HG02943 (cell line): ENCODE data around the gene MAGI1.
"Not testable (repeated sequence)": the region's sequence is repeated elsewhere in the genome, so short reads cannot be mapped to it uniquely, and the experiment has no call there.

Experiments
- ATAC-seq: cut with Tn5 transposase; IDR thresholded peaks from one replicate; pipeline ENCODE4 v1.9.1; 2021; ENCODE audit warnings: mild to moderate bottlenecking, low read depth, moderate library complexity; ENCODE audit not compliant: unreplicated experiment

MAGI1 gene

GRCh38 chr3:65523878-65524277 is 514.8 kb downstream of the MAGI1 start:
- no peak for ATAC-seq

DNA sequence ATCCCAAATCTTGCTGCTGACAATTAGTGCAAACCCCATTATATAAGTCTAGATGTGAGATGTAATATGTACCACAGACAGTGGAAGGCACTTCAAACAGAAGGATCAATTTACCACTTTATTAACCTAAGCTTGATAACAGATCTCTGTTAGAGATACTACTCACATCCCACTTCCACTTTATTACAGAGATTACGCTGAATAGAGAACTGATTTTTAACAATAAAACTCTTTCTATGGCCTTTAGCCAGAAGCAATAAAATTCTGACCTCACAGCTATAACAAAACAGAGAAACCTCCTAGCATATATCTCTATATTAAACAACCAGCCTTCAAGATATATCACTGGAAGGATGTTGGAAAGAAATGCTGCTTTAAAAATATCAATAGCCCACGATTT is 517.7 kb downstream of the MAGI1 start:
- no peak for ATAC-seq

DNA sequence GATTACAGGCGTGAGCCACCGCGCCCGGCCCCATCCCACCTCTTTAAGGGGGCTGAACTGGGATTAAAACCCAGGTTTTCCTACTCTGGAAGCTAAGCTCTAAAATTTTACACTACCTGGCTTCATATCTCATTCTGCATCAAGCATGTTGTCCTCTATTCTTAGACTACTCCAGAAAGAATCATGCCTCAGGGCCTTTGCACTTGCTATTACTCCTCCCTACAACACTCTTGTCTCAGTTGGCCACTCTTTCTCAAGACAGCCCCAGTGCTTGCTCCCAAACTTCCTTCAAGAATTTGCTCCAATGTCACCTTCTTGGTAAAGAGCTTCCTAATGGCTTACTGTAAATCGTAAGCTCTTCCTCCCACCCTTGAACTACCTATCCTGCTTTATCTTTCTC is 521.7 kb downstream of the MAGI1 start:
- no peak for ATAC-seq

GRCh38 chr3:65514317-65514716 is 524.4 kb downstream of the MAGI1 start:
- not testable (repeated sequence) for ATAC-seq

- ATAC-seq: not testable (repeated sequence)
Measured at GRCh38 chr3:65509423-65509794, 529.3 kb downstream of the MAGI1 start.

DNA sequence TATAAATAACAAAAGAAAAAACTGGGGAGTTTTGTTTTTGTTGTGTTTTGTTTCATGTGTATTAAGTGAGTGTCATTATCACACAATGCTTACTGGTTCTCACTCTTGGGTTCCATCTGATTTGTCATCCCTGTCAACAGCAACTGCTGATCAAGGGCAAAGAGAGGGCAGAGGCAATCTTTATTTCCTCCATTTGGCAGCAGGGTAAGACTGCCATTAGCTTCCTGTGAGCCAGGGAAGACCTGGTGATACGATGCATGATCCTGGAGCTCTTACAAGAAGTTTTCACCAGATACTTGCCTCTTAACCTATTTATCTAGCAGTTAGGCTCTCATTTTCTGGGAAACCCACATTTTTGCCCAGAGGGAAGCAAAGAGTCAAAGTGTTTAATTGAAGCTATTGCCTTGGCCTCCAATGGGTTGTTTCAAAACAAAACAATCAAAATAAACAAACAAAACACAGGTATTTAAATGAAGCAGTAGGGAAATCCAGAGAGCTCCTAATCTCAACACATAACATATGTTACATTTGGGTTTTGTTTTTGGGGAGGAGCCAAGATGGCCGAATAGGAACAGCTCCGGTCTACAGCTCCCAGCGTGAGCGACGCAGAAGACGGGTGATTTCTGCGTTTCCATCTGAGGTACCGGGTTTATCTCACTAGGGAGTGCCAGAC is 529.8 kb downstream of the MAGI1 start:
- no peak for ATAC-seq

- no peak for ATAC-seq
Measured at GRCh38 chr3:65507437-65507836, 531.3 kb downstream of the MAGI1 start.

DNA sequence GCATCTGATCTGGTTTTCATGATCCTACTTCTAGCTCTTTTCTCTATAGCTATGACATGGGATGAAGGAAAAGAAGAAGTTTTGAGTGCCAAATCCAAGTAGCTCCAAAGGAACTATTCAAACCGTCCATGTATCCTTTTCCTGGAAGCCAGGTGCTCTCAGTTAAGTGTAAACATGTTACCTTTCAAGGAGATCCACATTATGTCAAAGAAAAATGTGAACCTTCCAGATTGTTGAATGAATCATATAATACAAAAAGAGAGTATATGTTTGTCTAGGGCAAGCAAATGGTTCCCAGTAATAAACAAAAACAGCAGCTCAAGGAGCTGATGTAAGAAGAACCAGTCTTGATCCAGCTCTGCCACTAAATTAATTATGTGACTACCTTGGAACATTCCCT is 534.9 kb downstream of the MAGI1 start:
- no peak for ATAC-seq

GRCh38 chr3:65502526-65502925 is 536.2 kb downstream of the MAGI1 start:
- ATAC-seq: no peak

GRCh38 chr3:65500398-65501306 is 538.1 kb downstream of the MAGI1 start:
- ATAC-seq: no peak

- ATAC-seq: no peak
Measured at GRCh38 chr3:65497846-65498245, 540.9 kb downstream of the MAGI1 start.

- ATAC-seq: no peak
Measured at GRCh38 chr3:65497236-65497635, 541.5 kb downstream of the MAGI1 start.

DNA sequence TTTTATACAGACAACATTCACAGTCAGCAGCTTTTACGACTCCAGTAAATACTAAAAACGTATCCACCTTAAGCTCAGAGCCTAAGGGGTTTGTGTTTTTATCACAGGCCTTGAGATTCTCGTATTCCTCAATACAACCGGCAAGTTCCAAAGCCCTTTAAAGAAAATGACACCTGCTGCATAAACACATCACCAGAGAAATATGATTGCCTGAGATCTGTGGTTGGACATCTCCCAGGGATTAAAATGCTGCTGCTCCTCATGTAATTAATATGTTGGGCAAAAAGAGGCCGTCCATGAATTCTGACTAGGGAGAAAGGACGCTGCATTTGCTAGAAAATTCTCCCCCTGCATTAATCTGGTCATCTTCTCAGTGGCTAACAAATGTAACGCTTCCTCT is 544.8 kb downstream of the MAGI1 start:
- ATAC-seq: no peak

GRCh38 chr3:65493371-65493882 is 545.3 kb downstream of the MAGI1 start:
- ATAC-seq: no peak

DNA sequence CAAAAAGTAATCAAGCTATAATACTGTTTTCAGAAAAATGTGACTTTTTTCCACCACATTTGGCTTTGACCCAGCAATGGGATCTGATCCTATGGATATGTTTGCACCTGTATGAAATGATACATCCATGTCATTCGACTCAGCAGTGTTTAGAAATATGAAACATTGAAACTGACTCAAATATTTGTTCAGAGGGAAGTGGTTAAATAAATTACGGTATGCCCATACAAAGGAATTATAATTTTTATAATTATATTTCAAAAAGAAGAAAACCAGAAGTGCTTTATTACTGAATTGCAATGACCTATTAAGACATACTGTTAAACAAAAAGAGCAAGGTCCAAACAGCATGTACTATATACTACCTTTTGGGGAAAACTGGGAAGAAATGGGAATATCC is 546.5 kb downstream of the MAGI1 start:
- no peak for ATAC-seq

DNA sequence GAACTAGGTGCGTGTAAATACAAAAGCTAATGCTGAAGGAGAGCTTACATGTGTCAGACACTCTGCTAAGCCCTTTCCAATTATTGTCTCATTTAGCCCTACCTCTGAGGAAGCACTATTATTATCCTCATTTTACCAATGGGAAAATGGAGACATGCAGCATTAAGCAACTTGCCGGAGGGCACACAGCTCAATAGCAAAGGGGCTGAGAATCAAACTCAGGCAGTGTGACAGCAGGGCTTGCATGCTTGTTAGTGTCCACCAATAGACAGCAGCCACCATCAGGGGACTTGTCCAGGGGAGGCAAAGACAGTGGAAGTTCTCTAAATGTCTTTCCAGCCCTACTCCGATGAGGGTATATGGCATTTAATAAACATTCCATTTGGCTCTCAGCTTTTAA is 548.6 kb downstream of the MAGI1 start:
- ATAC-seq: no peak

DNA sequence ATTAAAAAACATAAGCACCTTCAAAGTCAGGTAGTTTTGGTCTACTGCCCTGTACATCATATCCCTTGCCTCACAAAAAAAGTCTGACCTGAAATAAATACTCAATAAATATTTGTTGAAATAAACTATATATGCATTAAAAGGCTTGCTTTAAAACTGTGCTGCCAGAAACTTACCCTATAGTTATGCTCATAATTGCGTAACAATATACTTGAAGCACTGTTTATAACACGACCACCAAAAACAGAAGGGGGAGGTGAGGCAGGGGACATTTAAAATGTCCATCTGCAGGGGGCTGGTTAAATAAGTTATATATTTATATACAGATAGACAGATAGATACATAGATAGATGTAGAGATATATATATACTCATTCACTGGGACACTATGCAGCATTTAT is 549.5 kb downstream of the MAGI1 start:
- no peak for ATAC-seq

DNA sequence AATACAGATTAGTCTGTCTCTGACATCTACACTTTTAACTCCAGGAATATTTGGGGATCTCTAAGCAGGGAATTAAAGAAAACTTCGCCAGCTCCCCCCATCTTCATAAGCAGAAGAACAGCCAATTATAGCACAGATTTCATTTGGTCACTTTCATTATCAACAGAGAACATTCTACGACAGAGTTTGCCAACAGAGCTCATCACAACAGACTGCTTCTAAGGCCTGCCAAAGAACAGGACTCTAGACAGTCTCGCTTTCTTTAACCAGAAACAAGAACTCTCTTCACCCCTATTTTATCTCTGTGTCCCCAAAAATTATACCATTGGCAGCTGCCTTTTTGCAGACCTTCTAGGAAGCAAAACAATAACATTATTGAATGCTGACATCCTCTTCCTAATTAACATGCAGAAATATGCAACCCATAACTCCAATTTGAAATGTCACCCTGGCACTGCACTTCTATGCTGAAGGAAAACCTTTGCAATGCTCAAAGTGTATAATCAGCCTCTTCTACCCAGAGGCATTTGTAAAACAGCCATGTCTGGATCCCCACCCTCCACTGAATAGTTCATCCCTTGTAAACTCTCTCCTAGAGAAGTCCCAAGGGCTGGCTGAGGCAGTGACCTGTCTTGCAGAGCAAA is 552.8 kb downstream of the MAGI1 start:
- no peak for ATAC-seq

GRCh38 chr3:65484964-65485363 is 553.8 kb downstream of the MAGI1 start:
- ATAC-seq: no peak

DNA sequence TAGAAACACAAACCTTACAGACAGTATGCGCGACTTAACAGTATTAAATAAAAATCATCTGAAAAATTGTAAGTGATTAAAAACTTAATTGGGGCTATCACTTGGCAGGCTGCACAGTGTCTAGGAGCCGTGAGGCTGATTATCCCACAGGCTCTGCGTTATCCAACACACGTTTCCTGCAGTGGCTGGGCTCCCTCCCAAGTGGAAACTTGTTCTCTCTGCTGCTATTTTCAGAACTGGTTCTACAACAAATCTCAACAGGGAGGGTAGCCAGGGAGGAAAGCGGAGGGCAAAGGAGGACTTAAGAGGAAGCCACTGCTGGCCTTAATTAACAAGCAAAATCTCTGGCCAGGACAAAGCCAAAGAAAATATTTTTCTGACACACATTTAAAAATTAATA is 555.2 kb downstream of the MAGI1 start:
- ATAC-seq: no peak

DNA sequence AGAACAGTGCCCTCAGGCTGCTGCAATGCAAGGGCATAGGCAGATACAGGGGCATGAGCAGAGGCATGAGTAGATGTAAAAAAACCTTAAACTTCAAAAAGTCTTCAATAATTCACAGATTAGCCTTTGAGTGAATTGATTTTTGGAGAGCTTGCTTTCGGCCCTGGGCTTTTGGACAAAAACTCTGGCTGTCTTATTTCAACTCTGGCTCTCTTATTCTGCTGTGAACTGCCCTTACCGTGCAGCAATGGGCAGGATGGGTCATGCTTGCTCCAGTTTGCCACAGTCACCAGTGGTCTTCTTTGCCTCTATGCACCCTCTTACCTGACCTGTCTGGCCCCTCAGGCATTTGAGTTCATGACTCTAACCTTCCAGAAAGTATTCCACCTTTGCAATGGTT is 555.7 kb downstream of the MAGI1 start:
- no peak for ATAC-seq
